ENCODE data around the gene ZNF746.
A peak's percentile ranks its signal among the peaks of the same experiment; 100 is the strongest.

ZNF746 gene

DNA sequence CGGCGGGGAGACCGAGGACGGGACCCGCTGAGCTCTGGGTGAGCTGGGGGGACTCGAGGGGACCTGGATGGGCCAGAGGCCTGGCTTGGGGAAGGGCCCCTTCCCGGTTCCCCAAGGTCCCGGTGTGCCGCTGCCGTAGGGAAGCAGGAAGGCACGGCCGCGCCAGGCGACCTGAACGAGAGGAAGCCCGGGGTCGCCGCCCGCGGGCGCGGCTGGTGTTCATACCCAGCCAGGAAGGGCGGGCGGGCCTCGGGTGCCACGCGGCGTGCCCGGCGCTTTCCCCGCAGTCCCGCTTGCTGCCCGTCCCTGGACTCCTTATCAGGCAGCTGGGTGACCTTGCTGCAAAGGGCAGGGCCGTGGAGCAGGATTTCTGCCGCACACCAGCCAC is 74.7 kb downstream of the ZNF746 start:
- H3K9me3 ChIP-seq (ENCODE audit: control insufficient read depth, insufficient read depth, low read length): no peaks in the 10 kb centered on the region
- peak overlapping the region; percentile 60; the same call in 1 of the 2 replicates for H3K4me3 ChIP-seq (ENCODE audit: low read depth, low read length)

More for the DNA sequence above, 74.7 kb downstream of the ZNF746 start:
- Histone ChIP-seq H3K36me3 (ENCODE audit: control insufficient read depth, insufficient read depth, low read length) (no peaks in the 10 kb centered on the region), H3K27me3 (ENCODE audit: control insufficient read depth, insufficient read depth, low read length) (no peaks in the 10 kb centered on the region), H3K27ac (ENCODE audit: low read depth, low read length) (no peak overlapping the region), H3K9ac (ENCODE audit: low read depth, low read length) (no peak overlapping the region; the same call in 1 of the 2 replicates), H3K4me1 (ENCODE audit: control insufficient read depth, insufficient read depth, low read length) (no peaks in the 10 kb centered on the region)

Measured in HUES48 (cell line).